Measurements from ENCODE around the gene CHST3. TPM values are rescaled to one million over a fixed set of nuclear protein-coding genes. Genes with fewer than 3 reads are reported as not detected.

Gene CHST3
- total and polyA plus RNA-seq, 7 donors = 0.23 to 25.5 (median 12.8) TPM

- 31 to 57% methylated on average over 4 of the region's 4 CpGs for WGBS, 2 donors
- intact Hi-C loops (cut with DNase I) = no loop called here
- Histone ChIP-seq H3K4me3 (no peak overlapping the region), H3K9me3 (no peaks in the 10 kb centered on the region), H3K27ac (peak overlapping the region in 1 of 4 donors; percentile 11), H3K36me3 (no peaks in the 10 kb centered on the region), H3K27me3 (no peaks in the 10 kb centered on the region), H3K4me1 (peaks cover 0 to 10% (median 0%) of the 10 kb centered on the region in 4 donors)
- DNase-seq = peak; percentile 81
- TF ChIP-seq POLR2A (IDR thresholded peaks at IDR 0.05) (no peak), CTCF (IDR thresholded peaks at IDR 0.05) (no peak), POLR2AphosphoS5 (IDR thresholded peaks at IDR 0.05) (no peak), EP300 (IDR thresholded peaks at IDR 0.05) (no peak)
These were observed 42.7 kb upstream of the CHST3 start for GRCh38 chr10:71921324-71922027.

GRCh38 chr10:71923138-71923692 is 41.0 kb upstream of the CHST3 start:
- TF ChIP-seq POLR2AphosphoS5 (IDR thresholded peaks at IDR 0.05) = no peak
- no peak for TF ChIP-seq EP300 (IDR thresholded peaks at IDR 0.05)
- no peak for TF ChIP-seq CTCF (IDR thresholded peaks at IDR 0.05)
- TF ChIP-seq POLR2A (IDR thresholded peaks at IDR 0.05) = no peak
- Histone ChIP-seq H3K4me1 (peaks cover 0 to 10% (median 0%) of the 10 kb centered on the region in 4 donors), H3K27me3 (no peaks in the 10 kb centered on the region), H3K36me3 (no peaks in the 10 kb centered on the region), H3K27ac (no peak overlapping the region), H3K4me3 (no peak overlapping the region), H3K9me3 (no peaks in the 10 kb centered on the region)
- 84 to 89% methylated on average over 7 of the region's 7 CpGs for WGBS, 2 donors
- intact Hi-C loops (cut with DNase I) = no loop called here
- no peak for DNase-seq

- no peak for DNase-seq
- Histone ChIP-seq H3K4me3 (no peak overlapping the region), H3K27me3 (no peaks in the 10 kb centered on the region), H3K9me3 (no peaks in the 10 kb centered on the region), H3K27ac (no peak overlapping the region), H3K4me1 (peaks cover 0 to 10% (median 0%) of the 10 kb centered on the region in 4 donors), H3K36me3 (no peaks in the 10 kb centered on the region)
- intact Hi-C loops (cut with DNase I) = no loop called here
- no peak for TF ChIP-seq CTCF (IDR thresholded peaks at IDR 0.05)
- TF ChIP-seq EP300 (IDR thresholded peaks at IDR 0.05) = no peak
- no peak for TF ChIP-seq POLR2A (IDR thresholded peaks at IDR 0.05)
- no peak for TF ChIP-seq POLR2AphosphoS5 (IDR thresholded peaks at IDR 0.05)
- WGBS, 2 donors = 93 to 96% methylated on average over 3 of the region's 3 CpGs
These were observed 39.4 kb upstream of the CHST3 start for GRCh38 chr10:71924771-71925170.

GRCh38 chr10:71927159-71927558 is 37.0 kb upstream of the CHST3 start:
- WGBS, 2 donors = 75 to 91% methylated on average over 4 of the region's 4 CpGs
- Histone ChIP-seq H3K9me3 (no peaks in the 10 kb centered on the region), H3K4me1 (no peaks in the 10 kb centered on the region), H3K4me3 (no peak overlapping the region), H3K27ac (no peak overlapping the region), H3K36me3 (no peaks in the 10 kb centered on the region), H3K27me3 (no peaks in the 10 kb centered on the region)
- intact Hi-C loops (cut with DNase I) = no loop called here
- TF ChIP-seq EP300 (IDR thresholded peaks at IDR 0.05) (no peak), POLR2A (IDR thresholded peaks at IDR 0.05) (no peak), CTCF (IDR thresholded peaks at IDR 0.05) (no peak), POLR2AphosphoS5 (IDR thresholded peaks at IDR 0.05) (no peak)
- no peak for DNase-seq

Data from sigmoid colon (tissue), 7 donors.